SK-N-SH (cell line): Measurements from ENCODE around the gene TUBD1. TPM values are rescaled to one million over a fixed set of nuclear protein-coding genes. Genes with fewer than 3 reads are reported as not detected.

Experiments used
- CTCF ChIA-PET: fragments of 300-600, 350-600 bp; formaldehyde crosslinking; extraction: SDS; loops from one replicate; lab custom pipeline; 2021; lab: Yijun Ruan, JAX
- POLR2A ChIA-PET: fragments of 350-600 bp; sonication (Branson Sonifier 250); formaldehyde crosslinking; extraction: SDS; loops from one replicate; lab custom pipeline; 2020; ENCODE audit warnings: antibody characterized with exemption, inconsistent platforms; lab: Yijun Ruan, JAX
- DNase-seq: peaks from one replicate; pipeline ENCODE4 v3.0.0; 2012
- H2AFZ ChIP-seq: fragments of 200-600 bp; sonication (generic); 2 replicates; pipeline ENCODE4 v1.8.1; 2016; ENCODE audit warnings: antibody characterized with exemption, mild to moderate bottlenecking, low read depth
- H3F3A ChIP-seq: fragments of 200-600 bp; sonication (generic); replicated peaks from 2 replicates; pipeline ENCODE3; 2016; ENCODE audit warnings: antibody characterized with exemption, mild to moderate bottlenecking; ENCODE audit not compliant: insufficient read depth
- H3K27ac ChIP-seq, 2 experiments: fragments of 200-500 bp in 1 of 2; fragments of 200-600 bp in 1 of 2; sonication (Bioruptor generic) in 1 of 2; sonication (generic), shearing (Covaris generic) in 1 of 2; 2 replicates each; pipeline versions ENCODE4 v1.5.1 to v1.6.1; 2014 to 2016; ENCODE audit warnings: low read depth in 2 of 2, inconsistent platforms in 1 of 2, low read length in 1 of 2, mild to moderate bottlenecking in 1 of 2, mixed read lengths in 1 of 2
- H3K27me3 ChIP-seq: fragments of 200-600 bp; sonication (generic), shearing (Covaris generic); 2 replicates; pipeline ENCODE4 v1.6.1; 2016; ENCODE audit warnings: mixed run types; ENCODE audit not compliant: insufficient read depth
- H3K36me3 ChIP-seq, 2 experiments: fragments of 200-500 bp in 1 of 2; fragments of 200-600 bp in 1 of 2; sonication (Bioruptor generic) in 1 of 2; sonication (generic) in 1 of 2; replicated peaks in 1 of 2; 2 replicates each; pipeline versions ENCODE3 to v1.5.1; 2014 to 2016; ENCODE audit warnings: low read length in 1 of 2, mild to moderate bottlenecking in 1 of 2; ENCODE audit not compliant: insufficient read depth in 2 of 2, control insufficient read depth in 1 of 2
- H3K4me1 ChIP-seq, 2 experiments: fragments of 200-500 bp in 1 of 2; fragments of 200-600 bp in 1 of 2; sonication (Bioruptor generic) in 1 of 2; sonication (generic), shearing (Covaris generic) in 1 of 2; 2 replicates each; pipeline versions ENCODE4 v1.5.1 to v1.6.1; 2014 to 2016; ENCODE audit warnings: low read depth in 1 of 2, low read length in 1 of 2, mixed run types in 1 of 2; ENCODE audit not compliant: insufficient read depth in 2 of 2, control insufficient read depth in 1 of 2
- H3K4me2 ChIP-seq: fragments of 200-600 bp; sonication (generic), shearing (Covaris generic); 2 replicates; pipeline ENCODE4 v1.6.1; 2017; ENCODE audit warnings: mixed run types
- H3K4me3 ChIP-seq, 2 experiments: fragments of 200-500 bp in 1 of 2; fragments of 200-600 bp in 1 of 2; sonication (Bioruptor generic) in 1 of 2; sonication (generic), shearing (Covaris generic) in 1 of 2; 2 replicates each; pipeline versions ENCODE4 v1.5.1 to v1.8.1; 2014 to 2016; ENCODE audit warnings: low read depth in 2 of 2, inconsistent platforms in 1 of 2, low read length in 1 of 2, mild to moderate bottlenecking in 1 of 2, mixed read lengths in 1 of 2, moderate library complexity in 1 of 2
- H3K79me2 ChIP-seq: fragments of 200-600 bp; sonication (generic); 2 replicates; pipeline ENCODE4 v1.8.1; 2017; ENCODE audit warnings: mild to moderate bottlenecking; ENCODE audit not compliant: insufficient read depth
- H3K9ac ChIP-seq: fragments of 200-600 bp; sonication (generic); 2 replicates; pipeline ENCODE4 v1.6.1; 2017; ENCODE audit warnings: mixed run types
- H3K9me2 ChIP-seq: fragments of 200-600 bp; sonication (generic); 2 replicates; pipeline ENCODE4 v1.6.1; 2017; ENCODE audit warnings: mixed run types
- H3K9me3 ChIP-seq: fragments of 200-600 bp; sonication (generic); 2 replicates; pipeline ENCODE4 v1.6.1; 2017; ENCODE audit warnings: mixed run types, mild to moderate bottlenecking, moderate library complexity
- H4K20me1 ChIP-seq: fragments of 200-600 bp; sonication (generic); 2 replicates; pipeline ENCODE4 v1.6.1; 2017; ENCODE audit warnings: mild to moderate bottlenecking, mixed run types; ENCODE audit not compliant: insufficient read depth
- CHD2 ChIP-seq: fragments of 150-350 bp; IDR thresholded peaks from 2 replicates; pipeline ENCODE4 v1.6.1; 2018; ENCODE audit warnings: low read length; ENCODE audit not compliant: partially characterized antibody
- CTCF ChIP-seq: fragments of 200-600 bp; sonication (generic); IDR thresholded peaks from 2 replicates; pipeline ENCODE4 v1.6.1; 2017; ENCODE audit warnings: antibody characterized with exemption, mild to moderate bottlenecking, moderate library complexity
- ELF1 ChIP-seq: IDR thresholded peaks from 2 replicates; pipeline ENCODE4 v1.4.0; 2012
- EZH2phosphoT487 ChIP-seq: fragments of 200-600 bp; sonication (generic); IDR thresholded peaks from 2 replicates; pipeline ENCODE4 v1.6.1; 2017; ENCODE audit warnings: low read depth, mixed run types, mild to moderate bottlenecking, antibody characterized with exemption, moderate library complexity, borderline replicate concordance
- FOSL2 ChIP-seq: IDR thresholded peaks from 2 replicates; pipeline ENCODE4 v1.4.0; 2012; ENCODE audit warnings: low read depth, mild to moderate bottlenecking, moderate library complexity, borderline replicate concordance
- FOXJ3 ChIP-seq: sonication (generic); formaldehyde crosslinking; IDR thresholded peaks from 2 replicates; pipeline ENCODE4 v1.5.1; 2020; ENCODE audit warnings: mild to moderate bottlenecking, missing genetic modification reagents
- FOXM1 ChIP-seq: IDR thresholded peaks from 2 replicates; pipeline ENCODE4 v1.4.0; 2012; ENCODE audit warnings: low read depth, mild to moderate bottlenecking
- GABPA ChIP-seq: IDR thresholded peaks from 2 replicates; pipeline ENCODE4 v1.4.0; 2012; ENCODE audit warnings: low read depth, mild to moderate bottlenecking
- MEF2A ChIP-seq: IDR thresholded peaks from 2 replicates; pipeline ENCODE4 v1.4.0; 2012; ENCODE audit warnings: low read depth, borderline replicate concordance
- MXI1 ChIP-seq: IDR thresholded peaks from 2 replicates; pipeline ENCODE4 v1.6.1; 2012; ENCODE audit warnings: mild to moderate bottlenecking, low read depth, low read length, improper control_type of control experiment
- NFIC ChIP-seq: IDR thresholded peaks from 2 replicates; pipeline ENCODE4 v1.4.0; 2012; ENCODE audit warnings: borderline replicate concordance
- NRF1 ChIP-seq: IDR thresholded peaks from 2 replicates; pipeline ENCODE4 v1.6.1; 2012; ENCODE audit warnings: low read depth, mild to moderate bottlenecking, low read length
- POLR2AphosphoS5 ChIP-seq: IDR thresholded peaks from 2 replicates; pipeline ENCODE4 v1.6.1; 2012; ENCODE audit warnings: low read depth, low read length
- RAD21 ChIP-seq: IDR thresholded peaks from 2 replicates; pipeline ENCODE4 v1.6.1; 2012; ENCODE audit warnings: mild to moderate bottlenecking, low read length
- RCOR1 ChIP-seq: fragments of 150-350 bp; IDR thresholded peaks from 2 replicates; pipeline ENCODE4 v1.6.1; 2017; ENCODE audit warnings: antibody characterized with exemption, low read length
- RFX5 ChIP-seq: IDR thresholded peaks from 2 replicates; pipeline ENCODE4 v1.6.1; 2012; ENCODE audit warnings: mild to moderate bottlenecking, improper control_type of control experiment, low read length
- RXRA ChIP-seq: IDR thresholded peaks from 2 replicates; pipeline ENCODE4 v1.4.0; 2012; ENCODE audit warnings: low read depth, mild to moderate bottlenecking, borderline replicate concordance
- SIN3A ChIP-seq: IDR thresholded peaks from 2 replicates; pipeline ENCODE4 v1.6.1; 2012; ENCODE audit warnings: low read depth, mild to moderate bottlenecking, low read length, moderate library complexity, borderline replicate concordance
- SMC3 ChIP-seq: IDR thresholded peaks from 2 replicates; pipeline ENCODE4 v1.6.1; 2012; ENCODE audit warnings: low read depth, low read length, improper control_type of control experiment
- TAF1 ChIP-seq: IDR thresholded peaks from 2 replicates; pipeline ENCODE4 v1.6.1; 2012; ENCODE audit warnings: low read depth, mild to moderate bottlenecking, low read length, moderate library complexity, borderline replicate concordance
- YY1 ChIP-seq: IDR thresholded peaks from 2 replicates; pipeline ENCODE4 v1.4.0; 2012; ENCODE audit warnings: low read depth, mild to moderate bottlenecking
- ZBTB33 ChIP-seq: IDR thresholded peaks from 2 replicates; pipeline ENCODE4 v1.4.0; 2012; ENCODE audit warnings: low read depth, borderline replicate concordance
- WGBS: methylation state at CpG from one replicate; pipeline ENCODE4 v1.1.6; 2017; ENCODE audit warnings: low lambda C conversion rate; 5-methylcytosine and 5-hydroxymethylcytosine counted together
- polyA plus RNA-seq, 3 experiments: library from polyadenylated mRNA; depleted of rRNA; stranded (reverse); fragments of >200 nt; gene quantifications; 2 replicates each; pipeline ENCODE4 v1.2.3, GENCODE V29; 2012
- TF ChIP-seq, protein P1 (sequence below): fragments of 150-350 bp; IDR thresholded peaks from 2 replicates; pipeline ENCODE4 v1.6.1; 2016; ENCODE audit warnings: mild to moderate bottlenecking, low read depth, low read length
- TF ChIP-seq, protein P2 (sequence below): IDR thresholded peaks from 2 replicates; pipeline ENCODE4 v1.4.0; 2012; ENCODE audit warnings: low read depth, borderline replicate concordance
- TF ChIP-seq, protein P3 (sequence below): IDR thresholded peaks from 2 replicates; pipeline ENCODE4; 2012
- TF ChIP-seq, protein P4 (sequence below): fragments of 150-350 bp; IDR thresholded peaks from 2 replicates; pipeline ENCODE4 v1.6.1; 2017; ENCODE audit warnings: antibody characterized with exemption, low read length, low read depth, borderline replicate concordance

Gene TUBD1
- polyA plus RNA-seq, 1 of the 3 experiments (the other 2 are of a cell fraction), result 3.2 TPM

- H3K9ac ChIP-seq, result no peak overlapping the region
- peaks cover 22% of the 10 kb centered on the region for H3F3A ChIP-seq
- no peaks in the 10 kb centered on the region for H3K79me2 ChIP-seq
- H3K27me3 ChIP-seq, result no peaks in the 10 kb centered on the region
- peak; percentile 44 for DNase-seq
- ChIA-PET POLR2A (interaction anchor here (0.7 kb wide), 1 partner anchor 153 kb away, joined by 4 read pairs; no protein-coding TSS in a partner anchor), CTCF (interaction anchor here (2.0 kb wide), 1 partner anchor 48 kb away, joined by 4 read pairs; no protein-coding TSS in a partner anchor)
- H3K4me3 ChIP-seq, result no peak overlapping the region
- H3K9me2 ChIP-seq, result no peaks in the 10 kb centered on the region
- H3K4me1 ChIP-seq, result peaks cover 8 to 18% of the 10 kb centered on the region in 2 experiments
- peak overlapping the region in 1 of 2 experiments; percentile 71; a peak in 2 of 4 replicates for H3K27ac ChIP-seq
- no peaks in the 10 kb centered on the region for H3K36me3 ChIP-seq
- peak overlapping the region; percentile 10; the same call in 1 of the 2 replicates for H2AFZ ChIP-seq
- H3K9me3 ChIP-seq, result no peaks in the 10 kb centered on the region
- H3K4me2 ChIP-seq, result peak overlapping the region; percentile 14; the same call in 1 of the 2 replicates
- H4K20me1 ChIP-seq, result no peaks in the 10 kb centered on the region
- WGBS, result 78% methylated on average over 14 of the region's 14 CpGs
- TF ChIP-seq TAF1, result no peak; the same call in 1 of the 2 replicates
- TF ChIP-seq SMC3, result no peak
- 0 out of 2 replicates have a peak, but pooled peaks have one; percentile 10 for TF ChIP-seq MEF2A
- TF ChIP-seq CHD2, result no peak
- TF ChIP-seq, protein P1, sequence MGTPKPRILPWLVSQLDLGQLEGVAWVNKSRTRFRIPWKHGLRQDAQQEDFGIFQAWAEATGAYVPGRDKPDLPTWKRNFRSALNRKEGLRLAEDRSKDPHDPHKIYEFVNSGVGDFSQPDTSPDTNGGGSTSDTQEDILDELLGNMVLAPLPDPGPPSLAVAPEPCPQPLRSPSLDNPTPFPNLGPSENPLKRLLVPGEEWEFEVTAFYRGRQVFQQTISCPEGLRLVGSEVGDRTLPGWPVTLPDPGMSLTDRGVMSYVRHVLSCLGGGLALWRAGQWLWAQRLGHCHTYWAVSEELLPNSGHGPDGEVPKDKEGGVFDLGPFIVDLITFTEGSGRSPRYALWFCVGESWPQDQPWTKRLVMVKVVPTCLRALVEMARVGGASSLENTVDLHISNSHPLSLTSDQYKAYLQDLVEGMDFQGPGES, result no peak
- no peak for TF ChIP-seq POLR2AphosphoS5
- no peak for TF ChIP-seq MXI1
- TF ChIP-seq RFX5, result no peak
- TF ChIP-seq, protein P2, sequence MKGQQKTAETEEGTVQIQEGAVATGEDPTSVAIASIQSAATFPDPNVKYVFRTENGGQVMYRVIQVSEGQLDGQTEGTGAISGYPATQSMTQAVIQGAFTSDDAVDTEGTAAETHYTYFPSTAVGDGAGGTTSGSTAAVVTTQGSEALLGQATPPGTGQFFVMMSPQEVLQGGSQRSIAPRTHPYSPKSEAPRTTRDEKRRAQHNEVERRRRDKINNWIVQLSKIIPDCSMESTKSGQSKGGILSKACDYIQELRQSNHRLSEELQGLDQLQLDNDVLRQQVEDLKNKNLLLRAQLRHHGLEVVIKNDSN, result no peak
- no peak for TF ChIP-seq RAD21
- TF ChIP-seq NRF1, result no peak
- no peak for TF ChIP-seq YY1
- peak; percentile 36; the same call in 1 of the 2 replicates for TF ChIP-seq FOSL2
- no peak for TF ChIP-seq FOXJ3 (CRISPR knock-in tag)
- TF ChIP-seq, protein P3, sequence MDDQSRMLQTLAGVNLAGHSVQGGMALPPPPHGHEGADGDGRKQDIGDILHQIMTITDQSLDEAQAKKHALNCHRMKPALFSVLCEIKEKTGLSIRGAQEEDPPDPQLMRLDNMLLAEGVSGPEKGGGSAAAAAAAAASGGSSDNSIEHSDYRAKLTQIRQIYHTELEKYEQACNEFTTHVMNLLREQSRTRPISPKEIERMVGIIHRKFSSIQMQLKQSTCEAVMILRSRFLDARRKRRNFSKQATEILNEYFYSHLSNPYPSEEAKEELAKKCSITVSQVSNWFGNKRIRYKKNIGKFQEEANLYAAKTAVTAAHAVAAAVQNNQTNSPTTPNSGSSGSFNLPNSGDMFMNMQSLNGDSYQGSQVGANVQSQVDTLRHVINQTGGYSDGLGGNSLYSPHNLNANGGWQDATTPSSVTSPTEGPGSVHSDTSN, result no peak
- TF ChIP-seq GABPA, result no peak
- peak; percentile 26; the same call in 1 of the 2 replicates for TF ChIP-seq NFIC
- TF ChIP-seq FOXM1, result no peak
- no peak for TF ChIP-seq RCOR1
- TF ChIP-seq SIN3A, result no peak
- TF ChIP-seq RXRA, result peak; percentile 37; the same call in 1 of the 2 replicates
- TF ChIP-seq, protein P4, sequence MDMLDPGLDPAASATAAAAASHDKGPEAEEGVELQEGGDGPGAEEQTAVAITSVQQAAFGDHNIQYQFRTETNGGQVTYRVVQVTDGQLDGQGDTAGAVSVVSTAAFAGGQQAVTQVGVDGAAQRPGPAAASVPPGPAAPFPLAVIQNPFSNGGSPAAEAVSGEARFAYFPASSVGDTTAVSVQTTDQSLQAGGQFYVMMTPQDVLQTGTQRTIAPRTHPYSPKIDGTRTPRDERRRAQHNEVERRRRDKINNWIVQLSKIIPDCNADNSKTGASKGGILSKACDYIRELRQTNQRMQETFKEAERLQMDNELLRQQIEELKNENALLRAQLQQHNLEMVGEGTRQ, result no peak
- TF ChIP-seq ELF1, result no peak
- TF ChIP-seq CTCF, result peak; percentile 73
- no peak for TF ChIP-seq ZBTB33
- TF ChIP-seq EZH2phosphoT487, result no peak
Observed at GRCh38 chr17:59853168-59853918, 39.4 kb downstream of the TUBD1 start.
